ENCODE results near the gene RAB30.

RAB30 gene

DNA sequence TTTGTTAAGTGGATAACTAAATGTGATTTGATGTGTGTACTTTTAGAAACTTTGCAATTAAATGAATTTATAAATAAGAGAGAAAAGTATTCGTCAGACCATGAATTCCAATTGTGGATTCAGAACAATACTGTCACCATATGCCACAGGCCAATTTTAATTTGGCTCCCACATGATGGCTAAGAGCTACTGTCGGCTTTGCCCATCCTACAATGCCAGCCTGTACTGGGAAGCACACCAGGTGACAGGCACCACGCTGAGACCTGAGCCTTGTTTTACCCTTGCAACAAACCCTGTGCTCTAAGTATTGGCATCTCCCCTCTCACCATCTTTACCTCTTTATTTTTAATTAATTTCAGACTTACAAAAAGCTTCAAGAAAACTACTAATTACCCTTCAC is 14.0 kb downstream of the RAB30 start:
- H3K36me3 Mint-ChIP-seq (ENCODE audit: low read depth): peaks cover 36% of the 10 kb centered on the region
- H3K9me3 Mint-ChIP-seq: no peaks in the 10 kb centered on the region
- DNase-seq (no peak), ATAC-seq (no peak)
- no peak overlapping the region for H3K4me3 Mint-ChIP-seq
- H3K27me3 Mint-ChIP-seq: no peaks in the 10 kb centered on the region
- H3K27ac Mint-ChIP-seq: no peak overlapping the region
- peaks cover 84% of the 10 kb centered on the region for H3K4me1 Mint-ChIP-seq

GRCh38 chr11:83056611-83057010 is 15.1 kb downstream of the RAB30 start:
- ATAC-seq (peak; percentile 7), DNase-seq (no peak)
- peak overlapping the region; percentile 69 for H3K27ac Mint-ChIP-seq
- H3K36me3 Mint-ChIP-seq (ENCODE audit: low read depth): peaks cover 35% of the 10 kb centered on the region
- peaks cover 82% of the 10 kb centered on the region for H3K4me1 Mint-ChIP-seq
- no peak overlapping the region for H3K4me3 Mint-ChIP-seq
- H3K9me3 Mint-ChIP-seq: peaks cover 2% of the 10 kb centered on the region
- H3K27me3 Mint-ChIP-seq: no peaks in the 10 kb centered on the region

- Mint-ChIP-seq H3K27ac (peak overlapping the region; percentile 69), H3K4me1 (peaks cover 82% of the 10 kb centered on the region), H3K27me3 (no peaks in the 10 kb centered on the region), H3K9me3 (peaks cover 6% of the 10 kb centered on the region), H3K36me3 (ENCODE audit: low read depth) (peaks cover 36% of the 10 kb centered on the region), H3K4me3 (no peak overlapping the region)
- DNase-seq (no peak), ATAC-seq (peak; percentile 62)
Measured at GRCh38 chr11:83056204-83056603, 15.5 kb downstream of the RAB30 start.

GRCh38 chr11:83054904-83055380 is 16.8 kb downstream of the RAB30 start:
- H3K27me3 Mint-ChIP-seq: no peaks in the 10 kb centered on the region
- DNase-seq (no peak), ATAC-seq (no peak)
- peak overlapping the region; percentile 3 for H3K4me3 Mint-ChIP-seq
- peaks cover 7% of the 10 kb centered on the region for H3K9me3 Mint-ChIP-seq
- H3K27ac Mint-ChIP-seq: peak overlapping the region; percentile 23
- H3K36me3 Mint-ChIP-seq (ENCODE audit: low read depth): peaks cover 28% of the 10 kb centered on the region
- H3K4me1 Mint-ChIP-seq: peaks cover 81% of the 10 kb centered on the region

- H3K4me3 Mint-ChIP-seq: no peak overlapping the region
Measured at GRCh38 chr11:83054001-83054400, 17.7 kb downstream of the RAB30 start.

GRCh38 chr11:83051760-83052671 is 19.7 kb downstream of the RAB30 start:
- Mint-ChIP-seq H3K36me3 (ENCODE audit: low read depth) (peaks cover 25% of the 10 kb centered on the region), H3K27me3 (no peaks in the 10 kb centered on the region), H3K27ac (no peak overlapping the region), H3K4me1 (peaks cover 75% of the 10 kb centered on the region), H3K4me3 (no peak overlapping the region), H3K9me3 (peaks cover 7% of the 10 kb centered on the region)
- no peak for DNase-seq
- peak; percentile 20 for ATAC-seq

More at GRCh38 chr11:83054001-83054400, 17.7 kb downstream of the RAB30 start:
- Mint-ChIP-seq H3K9me3 (peaks cover 7% of the 10 kb centered on the region), H3K27ac (peak overlapping the region; percentile 64), H3K36me3 (ENCODE audit: low read depth) (peaks cover 25% of the 10 kb centered on the region), H3K4me1 (peaks cover 74% of the 10 kb centered on the region), H3K27me3 (no peaks in the 10 kb centered on the region)
- ATAC-seq: no peak
- DNase-seq: no peak

- Mint-ChIP-seq H3K36me3 (ENCODE audit: low read depth) (peaks cover 10% of the 10 kb centered on the region), H3K4me1 (peaks cover 47% of the 10 kb centered on the region), H3K27me3 (no peaks in the 10 kb centered on the region), H3K4me3 (no peak overlapping the region), H3K9me3 (peaks cover 7% of the 10 kb centered on the region), H3K27ac (peak overlapping the region; percentile 3)
- ATAC-seq (no peak), DNase-seq (no peak)
Measured at GRCh38 chr11:83047515-83048225, 24.0 kb downstream of the RAB30 start.

GRCh38 chr11:83046621-83047172 is 25.0 kb downstream of the RAB30 start:
- ATAC-seq: no peak
- H3K27me3 Mint-ChIP-seq: no peaks in the 10 kb centered on the region
- DNase-seq: no peak

DNA sequence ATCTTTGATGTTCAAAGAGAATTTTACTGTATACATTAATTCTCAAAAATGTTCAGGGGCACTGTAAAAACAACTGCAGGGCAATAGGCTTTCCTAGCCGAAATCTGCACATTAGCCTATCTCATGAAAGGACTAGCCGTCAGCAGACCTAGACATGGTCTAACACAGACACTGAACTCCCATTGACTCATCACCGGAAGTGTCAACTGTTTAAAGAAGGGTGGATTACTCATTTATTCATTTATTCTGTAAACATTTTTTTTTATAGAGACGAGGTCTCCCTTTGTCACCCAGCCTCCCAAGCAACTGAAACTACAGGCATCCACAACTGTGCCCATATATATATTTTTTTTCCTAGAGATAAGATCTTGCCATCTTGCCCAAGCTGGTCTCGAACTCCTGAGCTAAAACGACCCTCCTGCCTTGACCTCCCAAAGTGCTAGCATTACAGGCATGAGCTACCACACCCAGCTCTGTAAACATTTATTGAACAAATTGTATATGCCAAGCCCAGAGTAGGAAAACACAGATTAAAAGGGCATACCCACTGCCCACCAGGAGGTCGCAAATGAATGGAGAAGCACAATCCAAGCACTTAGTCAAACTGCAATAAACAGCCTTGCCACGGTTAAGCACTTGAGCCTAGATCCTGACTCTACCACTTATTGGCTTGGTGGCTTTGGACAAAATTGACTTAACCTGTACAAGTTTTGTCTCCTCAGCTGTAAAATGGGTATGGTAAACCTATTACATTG is 26.6 kb downstream of the RAB30 start:
- no peaks in the 10 kb centered on the region for H3K9me3 Mint-ChIP-seq
- ATAC-seq (peak; percentile 92), DNase-seq (no peak)
- H3K36me3 Mint-ChIP-seq (ENCODE audit: low read depth): peaks cover 5% of the 10 kb centered on the region
- H3K27me3 Mint-ChIP-seq: no peaks in the 10 kb centered on the region
- H3K4me1 Mint-ChIP-seq: peaks cover 30% of the 10 kb centered on the region
- no peak overlapping the region for H3K4me3 Mint-ChIP-seq
- H3K27ac Mint-ChIP-seq: peak overlapping the region; percentile 46

More at GRCh38 chr11:83046621-83047172, 25.0 kb downstream of the RAB30 start:
- peaks cover 6% of the 10 kb centered on the region for H3K9me3 Mint-ChIP-seq
- H3K4me3 Mint-ChIP-seq: no peak overlapping the region
- H3K4me1 Mint-ChIP-seq: peaks cover 40% of the 10 kb centered on the region
- peaks cover 9% of the 10 kb centered on the region for H3K36me3 Mint-ChIP-seq (ENCODE audit: low read depth)
- no peak overlapping the region for H3K27ac Mint-ChIP-seq

GRCh38 chr11:83042964-83043711 is 28.6 kb downstream of the RAB30 start:
- H3K9me3 Mint-ChIP-seq: peaks cover 6% of the 10 kb centered on the region
- ATAC-seq: no peak
- no peak for DNase-seq
- no peak overlapping the region for H3K4me3 Mint-ChIP-seq
- peaks cover 35% of the 10 kb centered on the region for H3K4me1 Mint-ChIP-seq
- no peaks in the 10 kb centered on the region for H3K27me3 Mint-ChIP-seq
- peaks cover 10% of the 10 kb centered on the region for H3K36me3 Mint-ChIP-seq (ENCODE audit: low read depth)
- no peak overlapping the region for H3K27ac Mint-ChIP-seq

DNA sequence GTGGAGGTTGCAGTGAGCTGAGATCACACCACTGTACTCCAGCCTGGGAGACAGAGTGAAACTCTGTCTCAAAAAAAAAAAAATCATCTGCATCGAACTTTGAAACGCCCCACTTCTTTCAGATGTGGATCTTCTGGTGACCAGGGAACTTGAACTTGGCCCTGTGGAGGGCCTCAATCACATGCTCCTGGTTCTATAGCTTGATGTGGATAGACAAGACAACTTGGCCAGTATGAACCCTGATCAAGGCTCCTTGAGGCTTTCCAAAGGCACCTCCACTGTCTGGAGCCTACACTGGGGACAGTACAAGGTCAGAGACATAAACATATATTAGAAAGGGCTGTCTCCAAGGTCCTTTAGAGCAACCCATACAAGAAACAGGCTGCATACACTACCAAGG is 30.6 kb downstream of the RAB30 start:
- Mint-ChIP-seq H3K4me3 (no peak overlapping the region), H3K9me3 (peaks cover 11% of the 10 kb centered on the region)
- ATAC-seq: no peak

DNA sequence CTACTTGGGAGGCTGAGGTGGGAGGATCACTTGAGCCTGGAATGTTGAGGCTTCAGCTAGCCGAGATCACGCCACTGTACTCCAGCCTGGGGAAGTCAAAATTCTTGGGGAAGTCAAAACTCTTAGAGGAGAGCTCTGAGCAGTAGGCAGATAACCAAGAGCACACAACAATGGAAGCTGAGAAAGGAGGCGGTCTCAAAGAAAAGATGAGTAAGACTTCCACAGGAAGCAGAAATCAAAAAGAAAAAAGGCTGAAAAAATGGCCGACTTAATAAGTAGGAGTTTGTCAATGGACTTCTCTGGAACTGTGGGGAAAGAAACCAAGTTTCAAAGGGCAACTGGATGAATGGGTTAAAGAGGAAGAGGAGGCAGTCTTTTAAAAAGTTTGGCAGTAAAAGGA is 32.1 kb downstream of the RAB30 start:
- H3K27me3 Mint-ChIP-seq: no peaks in the 10 kb centered on the region
- ATAC-seq (no peak), DNase-seq (no peak)
- H3K36me3 Mint-ChIP-seq (ENCODE audit: low read depth): peaks cover 20% of the 10 kb centered on the region
- peaks cover 46% of the 10 kb centered on the region for H3K4me1 Mint-ChIP-seq
- H3K27ac Mint-ChIP-seq: peak overlapping the region; percentile 57
- H3K9me3 Mint-ChIP-seq: peaks cover 11% of the 10 kb centered on the region
- H3K4me3 Mint-ChIP-seq: no peak overlapping the region

More for the DNA sequence above, 30.6 kb downstream of the RAB30 start:
- no peaks in the 10 kb centered on the region for H3K27me3 Mint-ChIP-seq
- no peak for DNase-seq
- peaks cover 20% of the 10 kb centered on the region for H3K36me3 Mint-ChIP-seq (ENCODE audit: low read depth)
- H3K4me1 Mint-ChIP-seq: peaks cover 40% of the 10 kb centered on the region
- no peak overlapping the region for H3K27ac Mint-ChIP-seq

GRCh38 chr11:83037877-83038276 is 33.8 kb downstream of the RAB30 start:
- DNase-seq: no peak
- peaks cover 52% of the 10 kb centered on the region for H3K4me1 Mint-ChIP-seq
- H3K27me3 Mint-ChIP-seq: no peaks in the 10 kb centered on the region
- H3K36me3 Mint-ChIP-seq (ENCODE audit: low read depth): peaks cover 23% of the 10 kb centered on the region
- no peak for ATAC-seq
- no peak overlapping the region for H3K27ac Mint-ChIP-seq
- peaks cover 11% of the 10 kb centered on the region for H3K9me3 Mint-ChIP-seq
- H3K4me3 Mint-ChIP-seq: no peak overlapping the region

Data from activated naive CD8-positive, alpha-beta T cell treated with anti-CD3 and anti-CD28 coated beads, Interleukin-2, amount 50 U/mL, for 24 hours (primary cell).